Panc1 (cell line): ENCODE measurements around the gene GALNT10. TPM values are rescaled to one million over a fixed set of nuclear protein-coding genes. Genes with fewer than 3 reads are reported as not detected.

Source experiments
- ATAC-seq: fragments of 200-7000 bp; cut with Tn5 transposase; 2 replicates; pipeline ENCODE4 v1.9.1; 2020; ENCODE audit warnings: mild to moderate bottlenecking, moderate library complexity
- BruUV-seq: library from RNA; stranded (reverse); fragments of 400-500 nt; replicated peaks from 2 replicates; lab custom pipeline; 2021; lab: Mats Ljungman, UMichigan
- CTCF ChIA-PET: fragments of 300-600 bp; sonication (Branson Sonifier 250); formaldehyde crosslinking; loops from one replicate; lab custom pipeline; 2022; ENCODE audit warnings: antibody characterized with exemption; lab: Charles Lee
- POLR2A ChIA-PET: fragments of 300-600 bp; sonication (Branson Sonifier 250); formaldehyde crosslinking; loops from one replicate; lab custom pipeline; 2022; ENCODE audit warnings: antibody characterized with exemption; lab: Charles Lee
- DNase-seq: peaks from one replicate; pipeline ENCODE4 v3.0.0-alpha.2; 2010; ENCODE audit warnings: low read depth, low spot score
- H3K27ac ChIP-seq: 2 replicates; pipeline ENCODE4 v1.5.1; 2011; ENCODE audit warnings: mild to moderate bottlenecking, low read length, inconsistent platforms
- H3K27me3 ChIP-seq: fragments of 200-500 bp; sonication (Bioruptor generic); 2 replicates; pipeline ENCODE4 v1.6.0; 2014; ENCODE audit warnings: low read length, inconsistent platforms; ENCODE audit not compliant: control insufficient read depth, insufficient read depth
- H3K36me3 ChIP-seq: fragments of 200-500 bp; sonication (Bioruptor generic); 2 replicates; pipeline ENCODE4 v1.5.1; 2014; ENCODE audit warnings: inconsistent platforms, mild to moderate bottlenecking, low read length, moderate library complexity; ENCODE audit not compliant: control insufficient read depth, insufficient read depth
- H3K4me1 ChIP-seq: 2 replicates; pipeline ENCODE4 v1.5.1; 2011; ENCODE audit warnings: inconsistent platforms, mild to moderate bottlenecking, low read length, moderate library complexity; ENCODE audit not compliant: control insufficient read depth, insufficient read depth
- H3K4me3 ChIP-seq, 2 experiments: 2 replicates each; pipeline ENCODE4 v1.5.1; 2011 to 2012; ENCODE audit warnings: low read depth in 2 of 2, low read length in 2 of 2, mild to moderate bottlenecking in 2 of 2, inconsistent platforms in 1 of 2, moderate library complexity in 1 of 2
- H3K9me3 ChIP-seq: fragments of 200-500 bp; sonication (Bioruptor generic); 2 replicates; pipeline ENCODE4 v1.5.1; 2014; ENCODE audit warnings: low read depth, mild to moderate bottlenecking, inconsistent platforms, low read length, moderate library complexity; ENCODE audit not compliant: control insufficient read depth, insufficient read depth
- CTCF ChIP-seq: fragments of 450-650 bp; IDR thresholded peaks from 2 replicates; pipeline ENCODE4 v1.5.1; 2017; ENCODE audit warnings: mild to moderate bottlenecking
- POLR2AphosphoS5 ChIP-seq: IDR thresholded peaks from 2 replicates; pipeline ENCODE4 v1.6.1; 2012; ENCODE audit warnings: mild to moderate bottlenecking, low read depth, low read length, moderate library complexity
- REST ChIP-seq, 2 experiments: IDR thresholded peaks; 2 replicates each; pipeline ENCODE4 v1.6.1; 2011 to 2012; ENCODE audit warnings: low read depth in 2 of 2, control low read depth in 1 of 2, low read length in 1 of 2, mild to moderate bottlenecking in 1 of 2, moderate library complexity in 1 of 2; ENCODE audit not compliant: insufficient read depth in 1 of 2
- SIN3A ChIP-seq: IDR thresholded peaks from 2 replicates; pipeline ENCODE4 v1.6.1; 2012; ENCODE audit warnings: low read depth, mild to moderate bottlenecking, low read length, moderate library complexity, borderline replicate concordance; ENCODE audit not compliant: insufficient read depth
- TCF7L2 ChIP-seq: IDR thresholded peaks from 2 replicates; pipeline ENCODE4 v1.6.1; 2011; ENCODE audit warnings: mild to moderate bottlenecking, low read depth, low read length, inconsistent platforms
- in situ Hi-C: cut with HindIII; loops from 2 replicates; pipeline ENCODE4 v1.10.0; 2016; ENCODE audit warnings: low sequenced_read_pairs, low pct_unique_long_range_greater_than_20kb
- intact Hi-C: fragments of 100-400 bp; cut with micrococcal nuclease; formaldehyde crosslinking; loops from one replicate; pipeline ENCODE4 v1.10.0; 2022; ENCODE audit not compliant: unreplicated experiment
- total RNA-seq: library from RNA; stranded (reverse); gene quantifications from one replicate; pipeline ENCODE4 v1.2.1, GENCODE V29; 2021; ENCODE audit not compliant: unreplicated experiment

The GALNT10 gene
- total RNA-seq, 1 experiment from 2014 or later: 50.5 TPM

- intact Hi-C loops: no loop called here
- POLR2A ChIA-PET: no interaction called here
- in situ Hi-C loops: no loop called here
- H3K27ac ChIP-seq: no peak overlapping the region; the same call in 1 of the 2 replicates
- no peak overlapping the region for H3K4me3 ChIP-seq
- TF ChIP-seq REST (IDR thresholded peaks at IDR 0.05; ENCODE audit: insufficient read depth in 1 of 2, low read depth in 2 of 2, low read length in 1 of 2): no peak
- no peak for TF ChIP-seq POLR2AphosphoS5
- no peak for TF ChIP-seq SIN3A
- no peak for TF ChIP-seq CTCF
- TF ChIP-seq TCF7L2: no peak
- H3K27me3 ChIP-seq: no peaks in the 10 kb centered on the region
- no peaks in the 10 kb centered on the region for H3K36me3 ChIP-seq
- BruUV-seq: no TSS peak
- peak; percentile 86 for ATAC-seq
- H3K9me3 ChIP-seq: peaks cover 11% of the 10 kb centered on the region; the same call in 1 of the 2 replicates
- CTCF ChIA-PET: no interaction called here
- no peak for DNase-seq
- H3K4me1 ChIP-seq: peaks cover 7% of the 10 kb centered on the region
Observed at GRCh38 chr5:154308443-154309370, 118.2 kb downstream of the GALNT10 start.

GRCh38 chr5:154309371-154309745 is 118.8 kb downstream of the GALNT10 start:
- in situ Hi-C loops: no loop called here
- CTCF ChIA-PET: no interaction called here
- peaks cover 6% of the 10 kb centered on the region; the same call in 1 of the 2 replicates for H3K9me3 ChIP-seq
- POLR2A ChIA-PET: no interaction called here
- no peak overlapping the region for H3K27ac ChIP-seq
- no peaks in the 10 kb centered on the region for H3K27me3 ChIP-seq
- TSS peak; percentile 33 for BruUV-seq
- intact Hi-C loops: no loop called here
- no peak overlapping the region for H3K4me3 ChIP-seq
- no peaks in the 10 kb centered on the region for H3K36me3 ChIP-seq
- no peak for DNase-seq
- TF ChIP-seq POLR2AphosphoS5 (no peak), REST (IDR thresholded peaks at IDR 0.05; ENCODE audit: insufficient read depth in 1 of 2, low read depth in 2 of 2, low read length in 1 of 2) (no peak), SIN3A (no peak), TCF7L2 (no peak), CTCF (no peak)
- ATAC-seq: peak; percentile 67
- peaks cover 7% of the 10 kb centered on the region for H3K4me1 ChIP-seq
